Measurements from ENCODE around the gene ZNF311.

The ZNF311 gene

GRCh38 chr6:29005183-29005885 lies at the start of gene ZNF311:
Gene ZNF311, minus strand, starts transcription at chr6:29005315. Its CDS starts 1,361 bp downstream, at chr6:29003954.
- peak; percentile 56 for DNase-seq

- no peak for DNase-seq
Measured at GRCh38 chr6:29051680-29052079, 46.6 kb upstream of the ZNF311 start.

- DNase-seq = no peak
Measured at GRCh38 chr6:29045075-29045474, 40.0 kb upstream of the ZNF311 start, which contains the start of gene OR2W1. Gene OR2W1, minus strand, starts transcription at chr6:29045175. Its CDS starts 0 bp downstream, at chr6:29045175.

DNA sequence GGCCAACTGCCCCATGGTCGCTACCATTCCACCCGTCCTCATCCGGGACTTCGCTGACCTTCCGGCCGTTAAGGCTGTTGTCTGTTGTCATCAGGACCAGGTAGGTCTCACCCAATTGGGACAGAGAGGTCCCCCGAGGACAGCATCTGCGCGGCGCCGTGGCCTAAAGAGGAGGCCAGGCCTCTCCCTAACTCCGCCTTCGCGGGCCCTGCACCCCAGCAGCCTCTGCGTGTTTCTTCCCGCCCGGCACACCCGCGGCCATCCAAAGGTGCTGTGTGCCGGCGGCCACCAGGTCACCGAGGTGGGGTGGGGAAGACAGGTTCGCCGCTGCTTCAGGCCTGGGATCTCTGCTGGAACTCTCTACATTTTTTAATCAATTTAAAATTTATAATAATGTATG lies 30.8 kb upstream of the ZNF311 start:
- no peak for DNase-seq

- no peak for DNase-seq
Measured at GRCh38 chr6:29028821-29029220, 23.7 kb upstream of the ZNF311 start.

GRCh38 chr6:29025927-29026585 lies 20.9 kb upstream of the ZNF311 start:
- no peak for DNase-seq

DNA sequence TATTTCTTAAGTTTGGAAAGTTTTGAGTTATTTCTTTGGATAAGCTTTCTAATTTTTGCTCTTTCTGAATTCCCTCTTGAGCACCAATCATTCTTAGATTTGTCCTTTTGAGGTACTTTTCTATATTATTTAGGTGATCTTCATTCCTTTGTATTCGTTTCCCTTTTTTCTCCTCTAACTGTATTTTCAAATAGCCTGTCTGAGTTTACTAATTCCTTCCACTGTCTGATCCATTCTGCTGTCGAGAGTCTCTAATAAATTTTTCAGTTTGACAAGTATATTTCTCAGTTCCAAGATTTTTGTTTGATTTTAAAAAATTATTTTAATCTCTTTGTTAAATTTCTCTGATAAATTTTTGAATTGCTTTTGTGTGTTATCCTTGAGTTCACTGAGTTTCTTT lies 16.3 kb upstream of the ZNF311 start:
- no peak for DNase-seq

GRCh38 chr6:29019629-29020028 lies 14.5 kb upstream of the ZNF311 start:
- no peak for DNase-seq

DNA sequence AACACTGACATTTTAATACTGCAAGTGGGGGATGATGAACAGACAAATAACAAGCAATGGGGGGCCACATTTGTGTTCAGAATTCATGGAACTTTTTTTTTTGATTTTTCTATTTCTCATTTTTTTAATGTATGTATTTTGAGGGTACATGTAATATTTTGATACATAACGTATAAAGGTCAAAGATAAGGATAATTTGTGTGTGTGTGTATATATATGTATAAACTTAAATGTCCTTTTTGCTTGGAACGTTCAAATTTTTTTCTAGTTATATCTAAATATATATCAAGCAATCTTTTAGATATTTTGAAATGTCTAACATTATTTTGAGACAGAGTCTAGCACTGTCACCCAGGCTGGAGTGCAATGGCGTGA lies 12.3 kb upstream of the ZNF311 start:
- no peak for DNase-seq

GRCh38 chr6:29016559-29017427 lies 11.7 kb upstream of the ZNF311 start:
- peak; percentile 67 for DNase-seq

GRCh38 chr6:29014729-29015608 lies 9.9 kb upstream of the ZNF311 start:
- no peak for DNase-seq

DNA sequence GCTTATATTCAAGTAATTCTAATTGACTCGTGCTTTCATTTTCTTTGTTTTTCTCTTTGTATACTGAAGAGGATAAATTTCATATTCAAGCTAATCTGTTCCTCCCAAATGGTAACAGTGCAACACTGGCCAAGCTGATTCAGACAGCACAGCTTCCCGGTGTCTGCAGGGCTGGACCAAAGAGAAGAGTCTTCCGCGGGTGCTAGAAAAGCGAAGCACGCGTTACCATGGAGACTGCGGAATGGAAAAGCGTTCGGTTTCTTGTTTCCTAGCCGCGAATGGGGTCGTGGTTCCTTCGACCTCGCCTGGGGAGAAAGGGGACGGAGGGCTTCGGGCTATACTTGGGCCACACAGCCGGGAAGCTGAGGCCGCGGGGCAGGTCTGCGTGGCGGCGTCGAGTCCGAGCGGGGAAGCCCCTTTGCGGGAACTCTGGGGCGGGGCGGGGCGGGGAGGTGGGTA lies 6.2 kb upstream of the ZNF311 start:
- peak; percentile 32 for DNase-seq

DNA sequence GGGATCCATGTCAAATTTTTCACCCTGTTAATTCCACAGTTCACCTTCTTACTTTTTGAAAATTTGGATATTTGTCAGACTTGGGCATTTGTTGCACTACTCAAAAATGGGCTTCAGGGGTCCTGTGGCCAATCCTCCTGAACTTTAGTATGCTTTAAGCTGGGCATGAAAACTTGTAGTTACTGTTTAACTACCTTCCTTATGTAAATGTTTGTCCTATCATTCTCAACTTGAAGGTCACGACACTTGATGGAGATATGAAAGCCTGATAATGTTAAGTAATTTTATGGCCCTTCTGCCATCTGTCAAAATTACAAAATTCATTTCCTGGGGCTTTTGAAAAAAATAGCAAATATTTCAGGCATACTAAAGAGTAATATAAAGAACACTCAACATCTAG lies 4.2 kb upstream of the ZNF311 start:
- no peak for DNase-seq

GRCh38 chr6:29008089-29008488 lies 3.0 kb upstream of the ZNF311 start:
- no peak for DNase-seq

DNA sequence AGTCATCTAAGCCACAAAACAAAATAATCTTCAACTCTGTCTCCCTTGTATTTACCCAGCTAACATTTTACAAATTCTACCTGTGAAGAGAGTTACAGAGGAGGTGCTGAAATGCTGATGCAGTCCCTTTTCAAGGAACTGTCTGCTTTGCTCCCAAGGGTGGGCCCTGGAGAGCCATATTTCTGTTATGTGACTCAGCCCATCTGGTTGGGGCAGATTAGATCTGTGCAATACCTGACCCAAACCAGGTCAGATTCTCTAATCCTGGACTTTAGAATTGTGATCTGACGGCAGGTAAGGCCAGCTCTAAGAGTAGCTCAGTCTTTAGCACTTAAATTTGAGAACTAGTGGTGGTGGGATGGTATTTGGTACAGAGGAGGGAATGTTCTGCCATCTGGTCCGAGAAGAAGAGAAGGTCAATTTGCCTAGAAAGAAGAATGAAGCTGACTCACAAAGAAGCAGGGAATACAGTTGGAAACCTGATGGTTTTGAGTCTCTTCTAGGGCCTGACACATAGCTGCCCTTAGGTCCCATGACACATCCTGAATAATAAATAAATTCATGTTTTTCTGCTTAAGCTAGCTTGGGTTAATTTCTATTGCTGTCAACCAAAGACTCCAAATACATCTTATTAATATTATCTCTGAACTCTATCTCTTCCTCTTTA lies 8.1 kb downstream of the ZNF311 start:
- DNase-seq = no peak

GRCh38 chr6:28995093-28995650 lies 9.9 kb downstream of the ZNF311 start:
- no peak for DNase-seq

DNA sequence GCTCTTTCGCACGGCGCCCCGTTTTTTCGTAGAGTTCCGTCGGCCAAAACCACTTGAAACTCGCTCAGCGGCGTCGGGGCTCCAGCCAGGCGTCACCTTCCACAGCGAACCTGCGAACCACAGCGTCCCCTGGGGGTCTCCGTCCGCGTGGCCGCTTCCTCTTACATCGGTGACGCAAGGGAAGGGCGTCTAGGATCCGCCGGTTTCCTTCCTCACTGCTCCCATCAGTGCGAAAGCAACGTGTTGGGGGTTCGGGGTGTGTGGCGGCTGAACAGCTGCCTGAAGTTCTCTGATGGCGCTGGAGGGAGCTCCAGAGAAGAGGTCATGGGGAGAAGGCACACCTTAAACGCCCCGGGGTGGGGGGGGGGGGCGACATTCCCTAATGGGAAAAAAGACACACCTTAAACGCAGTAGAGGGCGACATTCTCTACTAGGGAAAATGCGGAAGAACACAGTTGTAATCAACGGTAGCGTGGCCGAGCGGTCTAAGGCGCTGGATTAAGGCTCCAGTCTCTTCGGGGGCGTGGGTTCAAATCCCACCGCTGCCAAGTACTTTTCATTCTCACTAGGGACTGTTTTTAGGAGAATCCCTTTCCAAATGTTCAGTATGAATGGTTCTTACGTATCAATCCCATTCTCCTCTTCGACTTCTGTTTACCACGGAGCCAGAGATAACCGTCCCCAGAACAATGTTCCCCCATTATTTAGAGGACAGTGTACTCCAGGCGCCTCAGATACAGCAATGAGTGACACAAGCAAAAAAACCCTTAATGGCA lies 16.4 kb downstream of the ZNF311 start:
- no peak for DNase-seq

- peak; percentile 93 for DNase-seq
Measured at GRCh38 chr6:28985462-28986164, 19.5 kb downstream of the ZNF311 start.

- DNase-seq = no peak
Measured at GRCh38 chr6:28983838-28984237, 21.3 kb downstream of the ZNF311 start.

Data from NCI-H774 (cell line).